Fibroblast of skin of right biceps (primary cell): ENCODE measurements around the gene PRKCA.

Experiments used
- DNase-seq: peaks from one replicate; pipeline ENCODE4 v3.0.0-alpha.2; 2013

The PRKCA gene

DNA sequence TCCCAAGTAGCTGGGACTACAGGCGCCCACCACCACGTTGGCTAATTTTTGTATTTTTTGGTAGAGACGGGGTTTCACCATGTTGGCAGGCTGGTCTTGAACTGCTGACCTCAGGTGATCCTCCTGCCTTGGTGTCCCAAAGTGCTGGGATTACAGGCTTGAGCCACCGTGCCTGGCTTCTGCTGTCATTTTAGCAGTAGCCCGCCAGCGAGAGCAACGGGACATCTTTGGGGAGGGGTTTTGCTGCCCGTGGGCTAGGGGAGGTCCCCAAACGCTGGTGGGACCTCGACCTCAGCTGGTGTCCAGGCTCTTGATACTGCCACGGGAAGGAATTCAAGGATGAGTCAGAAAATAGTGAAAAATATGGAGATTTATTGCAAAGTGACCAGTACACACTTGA lies 424.4 kb downstream of the PRKCA start:
- DNase-seq = no peak

DNA sequence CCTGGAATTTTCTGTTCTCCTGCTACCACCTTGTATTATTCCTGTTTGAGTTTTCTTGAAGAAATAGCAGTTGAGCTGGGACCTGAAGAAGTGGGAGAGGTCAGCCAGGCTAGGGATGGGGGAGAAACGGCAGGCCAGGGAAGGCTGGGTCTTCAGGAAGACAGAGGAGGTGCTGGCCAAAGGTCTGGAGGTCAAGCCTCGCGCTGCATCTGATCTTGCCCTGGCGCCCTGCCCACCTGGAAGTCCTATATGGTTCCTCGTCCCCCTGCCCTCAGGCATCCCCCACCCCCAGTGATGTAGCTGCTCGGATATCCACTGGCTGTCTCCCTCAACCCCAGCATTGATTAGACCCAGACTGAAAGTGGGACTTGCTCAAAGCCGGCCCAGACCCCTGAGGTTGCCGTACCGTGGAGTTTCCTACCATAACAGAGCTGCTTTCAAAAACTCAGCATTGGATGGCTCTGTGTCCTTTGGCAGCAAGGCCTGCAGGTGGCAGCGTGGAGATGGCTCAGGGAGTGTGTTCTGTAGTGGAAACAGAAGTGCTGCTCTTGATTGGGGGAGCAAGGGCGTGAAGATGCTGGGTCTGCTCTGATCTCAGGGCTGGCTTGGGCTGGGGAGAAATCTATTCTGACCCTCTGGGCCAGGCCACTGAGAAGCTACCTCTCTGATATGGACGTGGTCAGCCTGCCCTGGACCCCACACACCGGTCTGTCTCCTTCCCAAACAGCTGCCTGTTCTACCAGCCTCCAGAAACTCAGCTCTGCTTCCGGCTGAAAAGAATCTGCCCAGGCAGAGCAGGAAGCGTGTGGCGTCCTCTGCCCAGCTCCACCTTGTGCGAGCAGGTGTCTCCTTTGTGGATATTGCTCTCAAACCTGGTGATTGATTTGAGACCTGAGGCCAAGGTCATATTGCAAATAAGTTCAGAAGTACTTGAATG lies 425.5 kb downstream of the PRKCA start:
- peak; percentile 42 for DNase-seq

DNA sequence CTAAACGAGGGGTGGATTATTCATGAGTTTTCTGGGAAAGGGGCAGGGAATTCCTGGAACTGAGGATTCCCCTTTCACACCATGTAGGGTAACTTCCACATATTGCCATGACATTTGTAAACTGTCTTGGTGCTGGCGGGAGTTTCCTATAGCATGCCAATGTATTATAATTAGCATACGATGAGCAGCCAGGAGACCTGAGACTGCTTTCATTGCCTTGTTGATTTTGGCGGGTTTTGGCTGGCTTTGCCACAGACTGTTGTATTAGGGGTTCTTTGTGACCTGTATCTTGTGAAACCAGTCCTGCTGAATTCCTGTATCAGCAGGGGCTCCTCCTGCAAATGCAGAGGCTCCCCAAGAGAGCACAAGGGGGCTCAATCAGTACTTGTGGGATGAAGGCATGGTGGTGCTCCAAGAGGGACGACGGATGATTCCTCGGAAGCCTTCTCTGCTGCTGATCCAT lies 428.1 kb downstream of the PRKCA start:
- peak; percentile 16 for DNase-seq

DNA sequence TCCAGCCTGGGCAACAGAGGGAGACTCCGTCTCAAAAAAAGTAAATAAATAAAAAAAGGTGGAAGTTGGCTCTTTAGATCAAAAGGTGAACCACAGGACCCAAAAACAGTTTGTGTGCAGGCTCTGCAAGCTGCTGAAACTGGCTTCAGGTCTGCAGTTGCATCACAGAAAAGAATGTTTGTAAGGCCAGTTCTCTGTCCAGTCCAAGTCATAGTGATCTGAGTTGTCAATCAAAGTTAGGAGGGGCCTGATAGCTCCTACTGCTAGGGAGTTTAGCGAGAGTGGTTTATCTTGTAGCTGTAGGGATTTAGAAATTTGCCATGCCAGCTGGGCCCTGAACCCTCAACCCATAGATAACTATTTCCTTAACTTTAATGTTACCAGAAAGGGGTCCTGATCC lies 431.3 kb downstream of the PRKCA start:
- no peak for DNase-seq

DNA sequence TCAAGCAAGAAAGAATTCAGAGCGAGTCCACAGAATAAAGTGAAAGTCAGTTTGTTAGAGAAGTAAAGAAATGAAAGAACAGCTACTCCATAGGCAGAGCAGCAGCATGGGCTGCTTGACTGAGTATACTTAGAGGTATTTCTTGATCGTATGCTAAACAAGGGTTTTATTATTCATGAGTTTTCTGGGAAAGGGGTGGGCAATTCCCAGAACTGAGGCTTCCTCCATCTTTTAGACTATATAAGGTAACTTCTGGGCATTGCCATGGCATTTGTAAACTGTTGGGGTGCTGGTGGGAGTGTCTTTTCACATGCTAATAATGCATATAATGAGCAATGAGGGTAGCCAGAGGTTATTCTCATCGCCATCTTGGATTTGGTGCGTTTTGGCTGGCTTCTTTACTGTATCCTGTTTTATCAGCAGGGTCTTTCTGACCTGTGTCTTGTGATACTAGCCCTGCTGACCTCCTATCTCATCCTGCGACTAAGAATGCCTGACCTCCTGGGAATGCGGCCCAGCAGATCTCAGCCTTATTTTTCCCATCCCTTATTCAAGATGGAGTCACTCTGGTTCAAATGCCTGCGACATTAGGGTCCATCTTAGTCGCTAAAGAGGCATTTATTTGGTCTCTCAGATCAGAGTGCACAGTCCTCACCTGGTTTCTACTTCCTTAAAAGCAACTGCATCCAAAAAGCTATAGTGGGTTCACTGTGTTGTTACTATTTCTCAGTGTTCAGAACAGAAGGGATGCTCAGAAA lies 432.0 kb downstream of the PRKCA start:
- no peak for DNase-seq

DNA sequence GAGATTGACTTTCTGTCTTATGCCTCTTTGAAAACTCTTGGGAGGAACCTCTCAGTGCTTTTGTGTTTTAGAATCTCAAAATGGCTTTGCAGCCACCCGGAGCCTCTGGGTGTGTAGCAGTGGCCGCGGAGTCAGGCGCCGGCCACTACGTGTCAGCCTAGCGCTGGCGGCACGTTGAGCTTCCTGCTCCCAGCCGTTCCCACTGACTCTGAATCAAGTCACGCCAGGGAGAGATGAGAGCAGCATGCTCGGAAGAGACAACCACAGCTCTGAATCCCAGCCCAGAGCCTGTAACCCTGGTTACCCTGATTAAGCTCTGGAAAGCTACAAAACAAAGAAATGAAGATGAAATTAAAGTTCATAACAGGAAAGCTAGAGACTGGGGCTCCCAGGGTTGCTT lies 435.1 kb downstream of the PRKCA start:
- DNase-seq = peak; percentile 55

DNA sequence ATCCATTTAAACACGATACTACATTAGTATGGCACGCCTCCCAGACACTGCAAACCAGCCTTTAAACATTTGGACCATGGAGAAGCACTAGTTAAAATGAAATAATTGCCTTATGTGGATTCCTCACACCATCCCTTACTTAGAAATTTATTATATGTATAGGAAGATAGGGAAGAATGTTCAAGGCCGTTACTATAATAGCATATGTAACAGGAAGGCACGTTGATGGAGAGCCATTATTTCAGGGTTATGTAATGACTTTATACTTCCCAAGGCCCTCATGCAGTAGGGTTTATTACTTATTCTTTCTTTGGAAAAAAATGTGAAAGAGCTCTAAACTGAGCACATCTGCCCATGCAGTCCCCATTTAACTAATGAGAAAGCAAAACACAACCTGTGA lies 435.9 kb downstream of the PRKCA start:
- DNase-seq = no peak

DNA sequence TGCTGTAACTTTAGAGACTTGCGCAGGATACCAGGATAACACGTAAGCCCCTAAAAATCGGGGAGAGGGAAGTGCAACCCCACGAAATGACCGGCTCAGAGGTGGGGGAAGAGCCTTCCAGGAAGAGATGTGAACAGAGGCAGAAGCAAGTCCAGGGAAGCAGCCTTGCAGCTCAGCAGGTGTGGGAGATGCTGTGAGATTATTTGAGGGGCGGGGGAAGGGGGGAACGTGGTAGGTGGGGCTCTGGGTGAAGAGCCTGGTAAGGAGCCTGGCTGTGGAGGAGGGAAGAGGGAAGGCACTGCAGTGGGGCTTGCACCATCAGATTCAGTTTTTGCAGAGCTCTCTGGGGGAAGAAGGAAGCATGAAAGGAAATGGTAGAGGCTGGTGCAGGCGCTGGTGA lies 437.1 kb downstream of the PRKCA start:
- DNase-seq = no peak

DNA sequence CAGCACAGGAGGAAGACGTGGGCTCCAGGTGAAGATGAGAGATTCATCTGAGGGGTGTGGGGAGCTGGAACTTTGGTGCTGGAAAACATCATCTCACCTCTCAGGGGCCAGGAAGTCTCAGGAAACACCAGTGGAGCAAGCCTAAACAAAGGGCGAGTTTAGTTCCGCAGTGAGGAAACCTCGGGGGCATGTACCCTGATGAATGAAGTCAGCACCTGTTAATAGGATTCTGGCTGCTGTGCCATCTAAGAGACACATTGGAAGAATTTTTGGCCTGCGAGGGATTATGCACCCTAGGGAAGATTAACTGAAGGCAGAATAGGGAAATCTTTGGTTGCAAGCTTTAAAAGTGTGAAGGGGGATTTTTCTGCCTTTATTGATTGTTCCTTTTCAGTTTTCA lies 437.8 kb downstream of the PRKCA start:
- no peak for DNase-seq

DNA sequence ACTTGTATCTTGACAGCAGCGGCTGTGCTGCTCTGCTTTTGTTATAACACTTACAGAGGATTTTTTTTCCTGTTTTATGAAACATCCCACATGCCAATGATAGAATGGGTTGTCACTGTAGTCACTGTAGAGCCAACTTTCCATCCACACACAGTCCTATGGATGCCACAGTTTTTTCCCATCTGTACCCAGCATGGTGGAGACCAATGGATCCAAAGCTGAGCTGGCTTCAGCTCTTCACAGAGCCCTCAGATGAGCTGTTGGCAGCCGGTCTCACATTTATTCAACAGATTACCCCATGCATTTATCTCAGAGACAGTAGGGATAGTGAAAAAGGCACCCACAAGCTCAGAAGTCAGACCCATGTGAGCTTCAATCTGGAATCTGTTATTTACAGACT lies 441.1 kb downstream of the PRKCA start:
- DNase-seq = no peak

DNA sequence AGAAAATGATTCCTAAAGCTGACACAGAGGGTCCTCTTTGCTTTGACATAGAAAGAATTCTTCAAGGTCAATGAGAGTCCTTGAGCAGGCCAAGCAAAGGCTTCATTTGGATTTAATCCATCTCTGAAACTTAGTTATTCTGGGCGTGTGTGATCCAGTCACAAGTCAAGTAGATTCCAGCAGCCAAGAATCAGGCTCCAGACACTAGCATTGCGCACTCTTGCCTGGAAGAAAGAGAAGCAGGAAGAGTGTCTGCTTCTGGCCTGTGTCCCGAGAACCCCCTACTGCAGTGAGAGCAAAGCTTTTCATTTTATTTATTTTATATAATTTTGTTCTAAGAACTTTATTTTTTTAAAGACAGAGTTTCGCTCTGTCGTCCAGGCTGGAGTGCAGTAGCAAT lies 444.3 kb downstream of the PRKCA start:
- DNase-seq = no peak

DNA sequence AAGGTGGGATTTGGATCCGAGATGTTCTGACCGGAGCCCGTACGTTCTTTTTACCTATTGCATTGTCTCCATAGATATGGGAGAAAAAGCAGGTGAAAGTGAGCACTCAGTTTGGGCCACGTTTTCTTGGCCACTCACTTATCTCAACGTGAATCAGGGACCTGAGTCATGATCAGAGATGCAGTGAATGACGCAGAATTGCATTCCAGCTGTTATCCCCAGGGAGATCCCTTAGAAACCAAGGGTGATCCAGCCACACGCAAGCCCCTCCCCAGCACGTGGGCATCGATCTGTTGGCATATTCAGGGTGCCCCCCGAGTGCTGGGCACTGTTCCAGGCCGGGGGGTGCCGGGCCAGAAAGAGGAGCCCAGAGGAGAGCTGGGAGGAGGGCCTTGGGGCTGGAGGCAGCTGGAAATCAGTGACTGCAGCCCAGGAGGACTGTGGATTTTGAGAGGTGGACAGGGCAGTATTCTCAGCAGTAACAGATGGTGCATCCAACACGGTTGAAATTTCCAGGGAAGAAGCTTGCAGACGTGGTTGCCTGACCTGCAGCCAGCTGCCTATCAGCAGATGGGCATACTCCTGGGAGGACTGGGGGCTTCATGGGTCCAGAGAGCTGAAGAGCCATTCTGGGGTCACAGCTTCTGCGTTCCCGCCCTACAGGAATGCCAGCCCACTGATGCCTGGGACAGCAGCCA lies 445.3 kb downstream of the PRKCA start:
- DNase-seq = peak; percentile 79

DNA sequence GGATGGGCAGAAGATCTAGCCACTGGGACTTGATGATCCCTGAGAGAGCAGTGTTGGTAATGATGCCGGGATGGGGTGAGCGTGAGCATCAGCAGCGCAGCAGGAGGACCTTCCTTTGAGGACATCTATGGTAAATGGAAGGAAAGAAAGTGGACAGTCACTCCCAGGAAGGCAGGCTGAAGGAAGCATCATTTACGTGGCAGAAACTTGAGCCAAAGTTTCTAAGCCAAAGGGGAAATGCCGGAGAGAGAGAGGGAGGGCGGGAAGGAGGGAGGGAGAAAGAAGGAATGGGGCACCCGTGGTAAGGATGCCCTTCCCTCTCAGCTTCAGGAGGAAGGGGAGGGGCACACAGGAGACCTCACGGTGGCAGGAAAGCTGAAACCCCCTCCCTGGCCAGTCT lies 446.2 kb downstream of the PRKCA start:
- DNase-seq = peak; percentile 11

DNA sequence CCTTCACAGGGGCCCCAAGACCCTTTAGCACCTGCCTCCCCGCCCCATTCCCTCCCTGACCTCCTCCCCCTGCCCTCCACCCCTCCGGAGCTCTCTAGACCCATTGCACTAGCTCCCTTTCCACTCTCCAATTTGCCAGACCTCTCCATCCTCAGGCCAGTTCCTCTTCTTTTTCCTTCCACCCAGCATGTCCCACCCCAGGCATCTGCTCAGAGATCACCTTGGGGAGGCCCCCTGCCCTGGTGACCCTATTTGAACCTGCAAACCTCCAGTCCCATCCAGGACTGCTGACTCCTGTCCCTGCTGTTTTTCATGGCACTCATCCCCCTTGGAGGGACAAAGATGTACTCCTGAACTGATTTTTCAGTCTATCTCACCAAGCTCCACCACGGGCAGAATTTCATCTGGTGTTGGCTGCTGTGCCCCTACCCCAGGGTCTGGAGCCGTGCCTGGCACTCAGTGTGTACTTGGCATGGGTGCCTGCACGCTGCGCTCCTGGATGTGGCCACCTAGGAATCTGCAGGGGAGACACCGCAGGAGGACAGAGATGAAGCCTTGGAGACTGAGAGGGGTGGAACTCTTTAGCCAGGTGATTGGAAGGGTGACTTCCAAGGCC lies 446.9 kb downstream of the PRKCA start:
- no peak for DNase-seq

DNA sequence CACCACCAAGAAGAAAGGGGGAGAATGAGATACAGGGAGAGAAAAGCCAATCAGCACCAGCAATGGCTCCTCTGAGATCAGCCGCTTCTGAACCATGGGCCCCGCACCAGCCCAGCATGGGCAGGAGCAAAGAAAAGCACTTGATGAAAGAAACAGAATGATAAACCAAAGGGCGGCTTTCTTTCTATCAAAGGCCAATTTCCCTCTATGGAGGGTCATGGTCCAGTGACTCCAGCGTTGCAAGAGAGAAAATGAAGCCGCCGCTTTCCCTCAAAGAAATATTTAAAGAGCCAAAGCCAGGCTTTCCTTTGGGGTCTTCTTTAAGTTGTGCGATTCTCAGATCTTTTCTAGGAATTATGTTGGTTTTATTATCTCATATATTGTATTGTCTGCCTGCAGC lies 447.7 kb downstream of the PRKCA start:
- no peak for DNase-seq

DNA sequence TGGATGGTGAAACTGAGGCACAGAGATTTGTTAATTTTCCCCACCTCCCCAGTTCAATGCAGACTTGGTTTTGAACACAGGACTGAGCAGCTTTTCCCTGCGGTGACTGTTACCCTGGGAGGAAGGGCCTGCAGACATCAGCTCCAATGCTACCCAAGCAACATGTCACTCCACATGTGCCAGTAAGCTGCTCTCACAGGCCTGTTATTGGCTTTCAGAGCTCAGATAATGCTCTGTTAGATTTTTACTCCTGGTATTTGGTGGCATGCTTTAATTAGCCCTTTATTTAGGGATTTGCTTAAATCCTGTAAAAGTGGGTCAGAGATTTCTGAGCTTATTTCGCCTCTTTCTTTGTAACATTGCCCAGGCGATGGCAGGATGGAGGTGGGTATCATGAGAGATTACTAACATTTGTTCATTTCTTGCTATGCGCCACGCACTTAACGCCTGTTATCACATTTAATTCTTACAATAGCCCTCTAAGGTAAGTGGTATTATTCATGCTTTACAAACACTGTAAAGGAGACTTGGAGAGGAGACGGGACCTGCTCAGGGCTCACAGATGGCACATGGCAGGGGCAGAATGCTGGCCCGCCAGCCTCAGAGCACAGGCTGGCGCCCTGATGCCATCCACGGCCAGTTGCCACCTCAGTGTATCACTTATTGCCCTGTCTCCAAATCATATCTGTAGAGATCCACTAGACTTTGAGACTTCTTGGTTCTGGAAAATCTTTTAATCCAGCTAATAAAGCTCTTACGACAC lies 448.5 kb downstream of the PRKCA start:
- DNase-seq = no peak

DNA sequence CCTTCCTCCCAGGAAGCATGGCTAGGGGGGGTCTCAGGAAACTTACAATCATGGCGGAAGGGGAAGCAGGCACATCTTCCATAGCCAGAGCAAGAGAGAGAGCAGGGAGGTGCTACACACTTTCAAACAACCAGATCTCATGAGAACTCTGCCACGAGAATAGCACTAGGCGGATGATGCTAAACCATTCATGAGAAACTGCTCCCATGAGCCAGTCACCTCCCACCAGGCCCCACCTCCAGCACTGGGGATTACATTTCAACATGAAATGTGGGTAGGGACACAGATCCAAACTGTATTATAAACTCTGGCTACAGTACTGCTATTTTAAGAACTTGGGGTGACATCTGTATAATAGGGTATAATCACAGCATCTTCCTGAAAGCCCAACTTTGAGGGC lies 449.4 kb downstream of the PRKCA start:
- no peak for DNase-seq

DNA sequence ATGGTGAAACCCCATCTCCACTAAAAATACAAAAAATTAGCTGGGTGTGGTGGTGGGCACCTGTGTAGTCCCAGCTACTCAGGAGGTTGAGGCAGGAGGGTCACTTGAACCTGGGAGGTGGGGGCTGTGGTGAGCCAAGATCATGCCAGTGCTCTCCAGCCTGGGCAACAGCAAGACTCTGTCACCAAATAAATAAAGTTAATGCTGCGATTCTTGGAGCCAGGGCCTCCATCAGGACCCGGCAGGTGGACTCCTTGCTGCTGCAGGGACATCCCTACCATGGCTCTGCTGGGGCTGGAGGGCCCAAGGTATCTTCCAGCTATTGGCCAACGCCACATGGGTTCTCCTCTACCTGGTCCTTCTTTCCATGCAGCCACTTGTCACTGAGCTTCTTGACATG lies 450.0 kb downstream of the PRKCA start:
- no peak for DNase-seq

DNA sequence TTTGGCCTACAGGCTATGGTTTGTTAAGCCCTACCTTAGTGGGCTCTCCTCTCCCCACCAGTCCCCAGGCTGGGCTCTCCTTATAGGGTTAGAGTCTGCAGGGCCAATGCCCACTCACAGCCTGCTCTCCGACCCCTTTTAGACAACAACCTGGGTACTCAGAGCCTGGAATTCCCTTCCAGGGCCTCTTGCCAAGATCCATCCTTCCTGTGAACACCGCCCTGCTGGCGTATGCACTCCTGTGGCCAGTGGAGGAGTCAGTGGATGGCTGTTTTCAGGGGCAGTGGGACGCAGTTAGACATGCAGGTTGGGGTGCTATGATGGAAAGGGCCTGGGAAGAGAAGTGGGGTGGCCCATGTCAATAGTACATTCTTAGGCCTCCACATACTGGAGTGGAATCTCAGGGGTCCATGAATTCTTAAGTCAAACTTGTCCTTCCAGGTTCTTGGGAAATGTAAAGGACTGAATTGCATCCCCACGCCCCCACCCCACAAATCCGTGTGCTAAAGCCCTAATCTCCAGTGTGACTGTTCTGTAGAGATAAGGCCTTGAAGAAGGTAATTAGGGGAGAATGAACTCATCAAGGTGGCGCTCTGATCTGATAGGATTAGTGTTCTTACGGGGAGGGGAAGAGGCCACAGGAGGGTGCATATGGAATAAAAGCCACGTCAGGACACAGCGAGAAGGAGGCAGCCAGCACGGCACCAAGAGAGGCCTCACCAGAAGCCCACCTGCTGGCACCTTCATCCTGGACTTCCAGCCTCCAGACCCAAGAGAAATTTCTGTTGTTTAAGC lies 450.9 kb downstream of the PRKCA start:
- no peak for DNase-seq

DNA sequence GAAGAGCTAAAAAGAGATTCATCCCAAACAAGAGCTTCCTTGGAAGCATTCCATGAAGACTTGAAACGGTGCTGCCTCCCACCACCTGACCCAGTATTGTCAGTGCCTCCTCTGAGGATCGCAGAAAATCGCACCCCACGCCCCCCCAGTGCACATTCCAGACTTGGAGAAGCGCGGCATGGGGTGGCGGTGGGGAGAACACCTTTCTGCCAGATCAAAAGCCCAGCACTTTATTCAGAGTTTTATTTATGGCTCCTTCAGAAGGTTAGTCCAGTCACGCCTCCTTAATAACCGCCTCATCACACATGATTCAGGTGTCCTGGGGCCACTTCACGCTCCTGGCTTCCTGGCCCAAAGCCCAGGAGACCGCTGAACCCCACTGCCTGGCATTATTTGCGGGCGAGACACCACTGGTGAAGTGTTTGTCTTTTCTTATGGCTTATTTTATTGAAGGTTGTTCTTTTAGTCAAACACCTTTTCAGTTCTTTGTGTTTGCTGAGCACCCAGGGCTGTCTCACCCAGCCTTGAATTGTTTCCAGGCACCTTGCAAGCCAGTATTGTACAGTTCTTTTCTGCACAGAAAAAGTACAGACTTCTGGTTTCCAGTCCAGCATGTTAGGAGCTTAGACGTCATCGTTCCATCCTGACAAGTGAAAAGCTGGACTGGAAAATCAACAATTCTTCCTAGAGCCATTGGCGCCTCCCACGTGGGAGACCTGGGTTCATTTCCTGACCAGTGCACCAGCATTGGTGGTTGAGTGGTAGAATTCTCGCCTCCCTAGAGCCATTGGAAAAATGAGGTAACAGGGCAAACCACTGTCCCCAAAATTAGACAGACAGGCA lies 452.9 kb downstream of the PRKCA start:
- DNase-seq = no peak

DNA sequence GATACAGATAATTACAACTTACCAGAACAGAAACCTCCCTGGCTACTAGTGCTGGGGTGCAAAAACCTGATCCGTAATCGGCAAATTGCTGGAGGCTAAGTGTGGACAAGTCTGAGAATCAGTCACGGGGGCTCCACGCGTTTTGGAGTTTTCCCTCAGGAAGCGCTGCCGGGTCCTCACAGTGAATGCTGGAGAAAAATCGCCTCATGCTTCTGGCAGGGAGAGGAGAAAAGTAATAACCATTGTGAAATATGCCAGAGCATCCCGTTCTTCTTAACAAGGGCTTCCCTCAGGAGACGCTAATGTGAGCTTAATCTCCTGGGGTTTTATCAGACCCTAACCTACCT lies 453.5 kb downstream of the PRKCA start:
- no peak for DNase-seq
